Stomach (tissue), 4 donors: Measurements from ENCODE around the gene FDXR.

Experiments used
- CTCF ChIP-seq, 7 experiments: fragments of 450-650 bp in 4 of 7; fragments of 200-600 bp in 3 of 7; sonication (generic) in 3 of 7; IDR thresholded peaks; one replicate each; pipeline ENCODE4 v1.5.1; 2016 to 2019; ENCODE audit warnings: antibody characterized with exemption in 7 of 7, control low read depth in 2 of 7, mild to moderate bottlenecking in 1 of 7
- POLR2AphosphoS5 ChIP-seq, 3 donors: sonication (generic); formaldehyde crosslinking; IDR thresholded peaks; one replicate each; pipeline ENCODE4 v1.6.1; 2016; ENCODE audit warnings: antibody characterized with exemption in 3 of 3

GRCh38 chr17:74918906-74919305, 46.1 kb upstream of the FDXR start:
- TF ChIP-seq CTCF (IDR thresholded peaks at IDR 0.05), result no peak
- TF ChIP-seq POLR2AphosphoS5 (IDR thresholded peaks at IDR 0.05), result no peak
